ENCODE data around the gene REN.

Gene REN

DNA sequence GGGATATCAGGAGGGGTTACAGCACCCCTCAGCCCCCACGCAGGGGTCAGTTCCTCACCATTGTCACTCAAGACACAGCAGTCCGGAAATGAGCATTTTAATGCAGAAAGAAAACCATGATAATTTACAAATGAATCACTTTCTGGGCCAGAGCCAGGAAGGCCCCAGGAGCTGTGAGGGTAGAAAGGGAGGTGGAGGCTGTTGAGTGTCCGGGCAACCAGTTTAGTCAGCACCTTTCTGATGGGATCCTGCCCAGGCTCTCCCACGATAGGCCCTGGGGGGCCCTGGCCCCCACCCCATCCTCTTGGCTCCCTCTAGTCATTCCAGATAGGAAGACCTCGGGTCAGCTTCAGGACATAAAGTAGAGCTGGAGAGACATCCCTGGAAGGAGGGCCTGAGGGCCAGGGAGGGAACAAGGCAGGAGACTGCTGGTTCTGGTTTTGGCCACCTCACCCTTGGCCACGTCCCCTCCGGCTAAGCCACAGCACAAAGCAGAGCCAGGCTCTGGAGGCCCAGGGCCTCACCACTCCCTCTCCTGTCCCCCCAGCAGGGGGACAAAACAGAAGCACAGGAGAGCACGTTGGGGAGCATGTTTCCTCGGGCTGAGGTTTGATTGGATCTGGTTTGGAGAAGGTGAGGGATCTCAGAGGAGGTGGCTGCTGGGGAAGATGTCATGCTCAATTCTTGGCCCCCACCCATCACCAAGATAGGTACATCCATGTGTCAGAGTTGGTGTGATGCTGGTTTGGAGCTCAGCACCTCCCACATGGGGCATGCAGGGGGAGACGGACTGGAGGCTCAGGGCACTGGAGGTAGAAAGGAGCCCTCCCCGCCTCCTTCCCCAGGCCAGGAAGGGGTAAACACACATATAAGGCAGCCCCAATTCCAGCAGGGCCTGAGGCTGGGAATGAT, 34.9 kb downstream of the REN start:
- DNase-seq: peak; percentile 40

DNA sequence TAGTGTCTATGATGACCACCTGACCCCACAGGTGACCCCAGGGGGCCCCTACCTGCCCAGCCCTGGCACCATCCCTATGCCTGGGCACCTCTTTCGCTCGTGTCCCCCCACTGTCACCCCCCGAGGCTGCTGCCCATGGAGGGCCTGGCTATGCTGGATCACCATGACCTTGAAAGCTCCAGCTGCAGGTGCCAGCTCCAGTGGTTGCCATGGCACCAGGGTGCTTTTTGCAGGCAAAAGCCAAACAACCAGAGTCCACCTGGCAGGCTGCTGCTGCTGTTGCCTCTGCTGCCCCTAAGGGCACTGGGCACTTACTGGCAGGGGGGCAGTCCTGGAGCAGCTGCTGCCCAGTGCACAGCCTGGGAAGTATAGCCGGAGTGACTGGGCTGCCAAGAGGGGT, 36.0 kb downstream of the REN start:
- DNase-seq: no peak

DNA sequence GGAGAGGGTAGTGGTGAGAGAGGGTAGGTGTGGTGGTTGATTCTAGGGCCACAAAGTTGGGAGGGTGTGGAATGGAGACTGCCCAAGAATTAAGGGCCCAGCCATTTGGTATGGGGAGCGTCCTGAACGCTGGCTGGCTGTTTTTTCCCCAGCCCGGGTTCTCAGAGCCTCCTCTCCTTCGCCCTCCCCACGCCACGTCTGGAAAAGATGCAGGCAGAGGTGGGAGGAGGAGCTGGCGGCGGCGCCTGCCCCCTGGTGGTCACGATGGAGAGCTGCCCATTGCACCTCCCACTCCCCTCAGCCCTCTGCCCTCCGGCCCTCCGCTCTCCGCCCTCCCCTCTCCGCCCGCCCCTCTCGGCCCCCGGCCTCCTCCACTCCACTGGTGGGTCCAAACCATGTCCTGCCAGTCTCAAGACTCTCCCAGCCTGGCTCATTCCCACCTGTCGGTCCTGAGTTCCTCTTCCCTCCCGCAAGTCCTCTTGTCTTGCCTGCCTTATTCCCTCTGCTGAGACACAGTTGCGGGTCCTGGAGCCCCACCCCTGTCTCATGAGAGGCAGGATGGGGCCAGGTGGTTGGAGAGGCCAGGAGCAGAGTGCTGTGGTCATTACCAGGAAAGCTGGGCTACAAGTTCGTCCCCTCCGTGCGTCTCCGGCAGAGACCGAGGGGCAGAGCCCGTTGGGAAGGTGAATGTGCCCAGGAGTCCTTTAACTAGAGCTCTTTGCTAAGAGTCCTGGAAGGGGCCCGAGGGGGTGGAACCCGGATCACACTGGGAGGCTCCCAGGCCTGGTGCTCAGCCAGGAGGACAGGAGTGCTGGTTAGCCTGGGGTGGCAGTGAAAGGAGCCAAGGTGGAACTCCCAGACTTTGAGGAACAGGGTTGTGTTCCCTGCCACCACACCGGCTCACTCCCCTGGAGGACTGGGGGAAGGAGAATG, 36.9 kb downstream of the REN start:
- DNase-seq: peak; percentile 73

DNA sequence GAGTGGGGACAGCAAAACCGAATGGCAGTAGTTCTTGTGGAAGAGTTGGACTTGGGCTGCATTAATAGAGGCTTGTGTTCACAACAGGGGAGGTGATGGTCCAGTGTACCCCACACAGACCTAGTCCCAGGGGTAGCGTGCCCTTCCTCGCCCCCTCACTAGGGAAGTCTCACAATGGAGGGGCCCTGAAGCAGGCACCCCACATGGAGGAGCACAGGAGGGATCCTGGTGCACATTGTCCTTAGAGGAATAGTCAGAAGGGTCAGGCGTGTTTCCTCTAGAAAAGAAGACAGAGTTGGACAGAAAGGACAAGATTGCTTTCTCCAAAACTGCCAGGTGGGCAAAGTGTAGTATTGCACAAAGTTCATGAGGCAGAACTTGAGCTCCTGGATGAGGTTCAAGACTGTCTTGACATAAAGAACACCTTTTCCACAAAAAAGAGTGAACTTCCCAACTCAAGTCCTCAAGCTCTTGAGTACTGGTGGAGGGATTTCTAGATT, 37.6 kb downstream of the REN start:
- DNase-seq: no peak

DNA sequence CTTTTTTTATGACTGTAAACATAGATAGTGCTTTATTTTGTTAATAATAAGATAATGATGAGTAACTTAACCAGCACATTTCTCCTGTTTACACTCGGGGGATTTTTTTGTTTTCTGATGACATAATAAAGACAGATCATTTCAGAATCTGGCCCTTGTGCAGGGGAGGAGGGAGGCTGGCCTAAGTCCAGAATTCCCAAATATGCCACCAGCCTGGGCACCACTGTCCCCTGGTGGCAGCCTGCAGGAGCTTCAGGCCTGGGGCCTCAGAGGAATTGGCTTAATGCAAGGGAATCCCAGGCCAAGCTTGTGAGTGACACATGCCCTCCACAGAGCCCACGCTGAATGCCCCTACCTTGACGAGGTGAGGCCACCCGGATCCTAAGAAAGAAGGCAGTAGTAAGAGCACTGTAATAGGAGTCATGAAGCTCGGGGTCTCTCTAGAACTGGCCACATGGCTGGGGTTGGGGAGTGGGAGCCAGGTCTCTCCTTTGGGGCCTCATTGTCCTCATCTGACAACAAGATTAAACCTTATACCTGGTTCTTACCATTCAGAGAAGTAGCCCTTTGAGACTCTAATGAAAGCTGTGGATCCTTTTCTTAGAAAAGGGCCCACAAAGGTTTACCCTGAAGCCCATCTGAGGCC, 38.4 kb downstream of the REN start:
- peak; percentile 77 for DNase-seq

DNA sequence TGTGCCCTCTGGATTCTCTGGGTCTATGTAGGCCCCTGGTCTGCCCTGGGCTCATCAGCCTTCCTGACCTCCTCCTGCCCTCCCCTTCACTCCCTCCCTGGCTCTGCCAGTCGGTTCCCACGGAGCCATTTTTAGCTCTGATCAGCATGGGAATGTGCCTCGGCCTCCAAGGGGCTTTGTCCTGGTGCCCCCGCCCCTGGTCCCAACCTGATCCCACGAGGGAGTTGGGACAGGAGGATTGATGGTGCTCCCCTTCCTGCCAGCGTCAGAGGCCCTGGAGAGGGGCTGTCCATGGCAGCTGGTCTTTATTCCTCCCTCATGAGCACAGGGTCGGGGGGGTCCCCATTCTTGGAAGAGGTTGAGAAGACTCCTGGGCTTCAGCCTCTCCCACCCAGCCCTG, 39.2 kb downstream of the REN start:
- DNase-seq: no peak

DNA sequence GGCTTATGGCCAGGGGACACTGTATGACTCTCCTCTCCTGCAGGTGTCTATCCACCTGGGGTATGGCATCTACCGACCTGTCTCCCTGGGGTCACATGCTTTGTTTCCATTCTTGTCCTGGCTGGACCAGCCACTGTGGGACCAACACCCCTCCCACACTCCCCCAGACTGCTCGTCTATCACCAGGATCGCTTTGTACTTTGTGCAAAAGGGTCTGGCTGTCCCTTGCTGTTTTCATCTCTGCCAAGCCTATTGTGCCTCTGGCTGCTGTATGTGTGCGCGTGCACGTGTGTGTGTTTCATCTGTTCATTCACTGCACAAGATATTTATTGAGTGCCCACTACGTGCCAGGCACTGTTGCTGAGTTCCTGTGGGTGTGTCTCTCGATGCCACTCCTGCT, 39.8 kb downstream of the REN start:
- no peak for DNase-seq

DNA sequence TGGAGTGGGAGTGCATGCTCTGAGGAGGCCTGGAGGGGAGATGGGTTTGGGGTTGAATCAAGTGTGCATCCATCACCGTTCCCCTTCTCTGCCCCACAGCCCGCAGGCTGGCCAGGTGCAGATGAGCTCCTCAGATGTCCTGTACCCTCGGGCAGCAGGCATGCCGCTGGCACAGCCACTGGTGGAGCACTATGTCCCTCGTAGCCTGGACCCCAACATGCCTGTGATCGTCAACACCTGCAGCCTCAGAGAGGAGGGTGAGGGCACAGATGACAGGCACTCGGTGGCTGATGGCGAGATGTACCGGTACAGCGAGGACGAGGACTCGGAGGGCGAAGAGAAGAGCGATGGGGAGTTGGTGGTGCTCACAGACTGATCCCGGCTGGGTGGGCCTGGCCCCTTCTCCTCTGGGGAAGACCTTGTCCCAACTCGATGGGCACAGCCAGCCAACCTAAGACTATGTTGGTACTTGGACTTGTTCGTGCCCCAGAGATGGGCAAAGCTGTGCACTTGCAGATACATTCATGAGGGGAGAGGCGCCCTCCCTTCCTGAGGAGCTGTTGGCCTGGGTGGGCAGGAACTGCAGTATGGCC, 40.3 kb downstream of the REN start:
- DNase-seq: no peak

DNA sequence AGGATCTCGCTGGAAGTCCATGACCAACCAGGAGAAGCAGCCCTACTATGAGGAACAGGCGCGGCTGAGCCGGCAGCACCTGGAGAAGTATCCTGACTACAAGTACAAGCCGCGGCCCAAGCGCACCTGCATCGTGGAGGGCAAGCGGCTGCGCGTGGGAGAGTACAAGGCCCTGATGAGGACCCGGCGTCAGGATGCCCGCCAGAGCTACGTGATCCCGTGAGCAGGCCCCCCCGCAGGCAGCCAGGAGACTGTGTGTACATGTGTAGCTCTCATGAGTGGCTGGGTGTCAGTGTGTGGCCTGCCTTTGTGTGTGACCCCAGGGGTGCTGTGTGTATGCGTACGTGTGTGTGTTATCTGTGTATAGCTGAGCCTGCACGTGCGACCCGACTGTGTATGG, 41.5 kb downstream of the REN start:
- DNase-seq: no peak

DNA sequence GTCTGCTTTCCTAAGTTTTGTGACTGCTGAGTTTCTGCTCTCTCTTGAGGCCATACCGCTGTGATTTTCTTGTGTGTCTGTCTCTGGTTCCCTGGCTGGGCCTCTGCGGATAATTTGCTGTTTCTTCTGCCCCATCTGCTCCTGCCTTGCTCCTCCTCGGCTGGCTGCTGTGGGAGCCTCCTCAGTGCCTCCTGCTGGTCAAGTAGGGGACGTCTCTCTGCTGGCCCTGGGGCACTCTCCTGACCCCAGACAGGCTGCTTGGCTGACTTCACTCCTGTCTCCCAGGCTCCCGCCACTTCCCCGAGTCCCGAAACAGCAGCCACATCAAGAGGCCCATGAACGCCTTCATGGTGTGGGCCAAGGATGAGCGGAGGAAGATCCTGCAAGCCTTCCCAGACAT, 42.8 kb downstream of the REN start:
- DNase-seq: peak; percentile 46

DNA sequence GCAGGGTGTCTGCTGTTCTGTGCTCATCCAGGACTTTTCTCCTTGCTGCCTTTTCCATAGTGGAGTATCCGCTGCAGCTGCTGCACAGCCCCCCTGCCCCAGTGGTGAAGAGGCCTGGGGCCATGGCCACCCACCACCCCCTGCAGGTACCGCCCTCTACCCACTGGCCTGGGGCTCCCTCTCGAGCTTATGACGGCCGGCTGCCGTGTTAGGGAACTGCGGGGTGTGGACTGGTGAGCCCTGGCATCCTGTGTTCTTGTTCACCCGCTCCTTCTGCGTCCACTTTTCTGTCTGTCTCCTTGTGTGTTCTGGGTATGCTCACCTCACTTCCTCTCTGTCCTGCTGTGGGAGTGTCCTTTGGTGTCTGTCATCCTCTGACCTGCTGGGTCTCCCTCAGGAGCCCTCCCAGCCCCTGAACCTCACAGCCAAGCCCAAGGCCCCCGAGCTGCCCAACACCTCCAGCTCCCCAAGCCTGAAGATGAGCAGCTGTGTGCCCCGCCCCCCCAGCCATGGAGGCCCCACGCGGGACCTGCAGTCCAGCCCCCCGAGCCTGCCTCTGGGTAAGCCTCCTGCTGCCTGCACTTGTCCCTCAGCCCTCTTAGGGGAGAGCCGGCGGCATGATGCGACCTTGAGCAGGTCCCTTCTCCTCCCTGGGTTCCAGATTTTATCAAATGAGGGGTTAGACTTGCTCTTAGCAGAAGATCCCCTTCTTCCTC, 44.1 kb downstream of the REN start:
- DNase-seq: no peak

DNA sequence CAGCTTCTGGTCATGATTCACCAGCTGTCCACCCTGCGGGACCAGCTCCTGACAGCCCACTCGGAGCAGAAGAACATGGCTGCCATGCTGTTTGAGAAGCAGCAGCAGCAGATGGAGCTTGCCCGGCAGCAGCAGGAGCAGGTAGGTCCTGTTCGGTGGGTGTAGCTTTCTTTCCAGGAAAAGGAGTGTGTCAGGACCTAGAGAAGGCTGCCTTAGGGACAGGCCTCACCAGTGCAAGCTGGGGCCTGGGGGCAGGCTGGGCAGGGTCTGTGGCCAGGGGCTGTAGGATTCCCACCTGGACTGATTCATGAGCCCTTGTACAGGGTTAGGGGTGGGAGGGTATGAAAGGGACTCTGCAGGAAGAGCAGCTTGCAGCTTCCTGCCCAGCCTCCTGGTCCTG, 49.6 kb downstream of the REN start:
- DNase-seq: no peak

DNA sequence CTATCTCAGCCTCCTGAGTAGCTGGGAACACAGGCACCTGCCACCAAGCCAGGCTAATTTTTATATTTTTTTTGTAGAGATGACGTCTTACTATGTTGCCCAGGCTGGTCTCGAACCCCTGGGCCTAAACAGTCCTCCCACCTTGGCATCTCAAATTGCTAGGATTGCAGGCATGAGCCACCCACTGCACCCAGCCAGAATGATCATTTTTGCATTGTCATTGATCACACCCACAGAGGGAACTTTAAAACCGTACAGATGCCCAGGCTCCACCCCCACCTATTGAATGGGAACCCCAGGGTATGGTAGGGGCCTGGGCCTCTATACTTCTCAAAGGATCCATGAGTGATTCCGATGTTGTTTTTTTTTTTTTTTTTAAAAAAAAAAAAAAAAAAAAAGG, 51.0 kb downstream of the REN start:
- peak; percentile 30 for DNase-seq

DNA sequence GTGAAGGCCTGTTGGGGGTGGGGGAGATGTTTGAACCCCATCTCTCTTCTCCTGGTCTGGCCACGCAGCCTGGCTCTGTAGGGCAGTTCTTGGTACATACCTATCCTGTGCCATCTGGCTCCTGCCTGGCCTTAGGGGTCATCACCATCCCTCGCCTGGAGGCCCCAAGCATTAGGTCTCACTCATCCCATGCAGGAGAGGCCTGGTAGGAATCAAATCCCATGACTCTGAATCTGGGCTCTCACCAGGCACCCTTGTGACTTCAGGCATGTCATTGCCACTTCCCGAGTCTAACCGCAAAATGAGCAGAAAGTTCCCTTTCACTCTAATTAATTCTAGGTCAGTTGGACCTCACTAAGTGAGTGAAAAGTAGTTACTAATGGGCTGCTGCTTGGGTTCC, 51.5 kb downstream of the REN start:
- DNase-seq: peak; percentile 18

DNA sequence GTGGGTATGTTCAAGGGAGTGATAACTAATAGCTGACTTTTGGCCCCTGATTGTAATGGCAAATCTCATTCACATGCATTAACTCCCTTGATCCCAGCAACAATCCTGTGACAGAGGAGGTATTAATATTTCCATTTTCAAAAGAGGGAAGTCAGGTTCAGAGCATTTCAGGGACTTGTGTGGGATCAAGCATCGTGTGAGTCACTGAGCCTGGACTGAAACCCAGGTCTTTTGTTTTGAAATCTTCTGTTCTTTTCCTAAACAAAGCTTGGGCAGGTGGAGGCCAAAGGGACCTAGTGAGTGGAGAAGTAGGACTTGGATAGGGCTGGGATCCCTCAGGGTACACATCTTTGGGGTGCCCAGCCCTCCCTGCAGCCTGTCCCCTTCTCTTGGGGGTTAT, 52.2 kb downstream of the REN start:
- no peak for DNase-seq

DNA sequence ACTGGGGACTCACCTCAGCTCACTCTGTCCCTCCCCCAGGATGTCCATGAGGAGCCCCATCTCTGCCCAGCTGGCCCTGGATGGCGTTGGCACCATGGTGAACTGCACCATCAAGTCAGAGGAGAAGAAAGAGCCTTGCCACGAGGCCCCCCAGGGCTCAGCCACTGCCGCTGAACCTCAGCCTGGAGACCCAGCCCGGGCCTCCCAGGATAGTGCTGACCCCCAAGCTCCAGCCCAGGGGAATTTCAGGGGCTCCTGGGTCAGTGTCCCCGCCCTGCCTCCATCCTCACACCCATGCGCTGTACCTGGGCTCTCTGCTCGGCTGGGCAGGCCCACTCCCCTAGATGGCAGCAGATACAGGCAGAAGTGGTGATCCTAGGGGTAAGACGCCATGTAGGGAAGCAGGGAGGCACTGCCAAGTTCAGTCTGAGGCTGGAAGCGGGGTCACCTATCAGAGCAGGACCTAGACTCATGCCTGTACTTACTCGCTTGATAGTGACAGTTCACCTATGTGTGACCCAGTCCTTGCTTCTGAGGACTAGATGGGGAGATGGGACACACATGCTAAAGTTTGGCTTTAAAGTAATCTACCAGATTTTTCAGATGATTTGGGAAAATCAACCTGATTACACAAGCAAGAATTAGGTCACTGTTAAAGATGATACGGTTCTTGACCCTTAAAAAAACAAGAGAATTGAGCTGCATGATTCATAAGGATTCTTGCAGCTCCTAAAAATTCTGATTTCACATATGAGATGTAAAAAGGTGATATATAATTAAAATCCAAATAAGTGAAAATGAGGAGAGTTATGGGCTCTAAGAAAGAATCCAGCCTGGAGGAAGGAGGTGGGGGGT, 53.0 kb downstream of the REN start:
- no peak for DNase-seq

DNA sequence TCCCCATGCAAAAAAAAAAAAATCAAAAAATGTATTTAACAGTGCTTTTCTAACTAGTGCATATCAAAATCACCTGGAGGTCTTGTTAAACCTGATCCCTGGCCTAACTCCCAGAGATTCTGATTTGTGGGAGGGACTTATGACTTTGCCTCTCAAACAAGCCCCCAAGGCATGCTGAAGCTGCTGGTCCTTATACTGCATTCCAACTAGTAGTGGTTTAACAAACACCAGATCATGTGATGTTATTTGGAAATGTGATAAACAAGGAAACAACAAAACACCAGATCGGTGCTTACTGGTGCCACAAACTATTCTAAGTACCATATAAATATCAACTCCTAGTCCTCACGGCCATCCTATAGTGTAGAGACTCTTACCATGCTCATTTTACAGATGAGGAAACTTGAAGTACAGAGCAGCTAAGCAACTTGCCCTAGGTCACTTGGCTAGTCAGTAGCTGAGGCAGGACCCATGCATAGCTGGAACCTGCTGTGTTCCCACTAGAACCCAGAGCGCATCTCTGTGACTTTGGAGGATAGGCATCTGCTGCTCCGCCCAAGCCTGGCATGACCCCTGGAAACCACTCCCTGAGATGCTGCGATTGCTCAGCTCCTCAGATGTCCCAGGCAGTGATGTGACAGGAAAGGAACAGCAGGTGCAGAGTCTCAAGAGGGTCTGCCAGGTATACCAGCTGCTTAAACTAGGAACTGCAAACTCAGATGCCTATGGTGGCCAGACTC, 55.1 kb downstream of the REN start:
- DNase-seq: no peak

DNA sequence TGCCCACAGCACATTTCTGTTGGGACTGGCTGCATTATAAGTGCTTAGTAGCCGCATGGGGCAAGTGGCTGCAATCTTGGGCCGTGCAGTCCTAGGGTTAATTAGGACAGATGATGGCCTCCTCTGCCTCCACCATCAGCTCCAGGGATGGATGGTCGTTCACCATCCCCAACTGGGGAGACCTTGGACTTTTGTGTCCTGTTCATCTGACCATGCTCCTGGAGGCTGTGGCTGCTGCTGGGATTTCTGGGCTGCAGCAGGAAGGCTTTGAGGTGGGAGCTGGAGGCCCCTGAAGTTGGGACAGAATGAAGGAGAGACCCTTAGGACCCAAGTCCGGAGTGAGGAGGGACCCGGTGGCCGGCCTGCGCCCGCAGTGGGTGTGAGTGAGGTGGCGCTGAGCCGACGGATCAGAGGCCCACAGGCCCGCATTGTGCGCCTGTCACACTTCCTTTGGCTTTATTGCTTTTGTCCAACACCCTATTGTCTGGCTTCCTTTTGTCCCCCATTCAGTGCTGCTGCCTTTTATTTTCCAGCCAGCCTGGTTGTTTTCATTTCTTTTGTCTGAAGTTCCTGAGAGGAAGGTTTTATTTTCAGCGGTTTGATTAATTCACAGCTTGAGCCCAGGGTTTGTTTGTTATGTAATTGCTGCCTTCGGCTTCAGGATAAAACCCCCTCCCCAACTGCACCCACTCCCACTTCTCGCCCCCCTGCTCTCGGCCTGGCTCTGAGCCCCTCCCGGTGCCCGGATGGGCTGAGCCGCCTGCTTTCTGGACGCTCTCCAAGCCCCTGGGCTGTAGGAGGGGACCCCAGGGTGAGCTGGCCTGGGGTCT, 57.6 kb downstream of the REN start:
- DNase-seq: no peak

DNA sequence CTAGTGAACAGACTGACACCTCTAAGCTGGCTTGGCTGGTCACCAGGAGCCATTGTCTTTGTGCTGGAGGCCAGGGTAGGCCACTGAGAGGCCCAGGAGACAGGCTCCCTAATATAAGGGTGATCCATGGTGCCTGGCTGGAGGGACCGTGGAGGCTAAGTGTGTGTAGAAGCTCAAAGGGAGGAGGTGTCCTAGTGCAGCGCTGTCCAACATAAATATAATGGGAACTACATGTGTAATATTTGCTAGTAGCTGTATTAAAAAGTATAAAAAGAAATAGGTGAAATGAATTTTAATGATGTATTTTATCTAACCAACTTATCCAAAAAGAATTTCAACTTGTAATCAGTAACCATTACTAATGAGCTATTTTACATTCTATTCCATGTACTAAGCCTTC, 58.2 kb downstream of the REN start:
- DNase-seq: no peak

Measured in hematopoietic multipotent progenitor cell treated with erythropoietin and hydrocortisone succinate and interleukin-3 and kit ligand, for 6 days (in vitro differentiated cells).